DMS114 treated with DMSO at 0.1 percent for 48 hours (cell line): Measurements from ENCODE around the gene GRIA4.
"Not testable (repeated sequence)": the region's sequence is repeated elsewhere in the genome, so short reads cannot be mapped to it uniquely, and the experiment has no call there.

Experiments
- DNase-seq: peaks from one replicate; lab custom pipeline; 2025; ENCODE audit not compliant: unreplicated experiment; lab: John Stamatoyannopoulos, UW

GRIA4 gene

GRCh38 chr11:105856954-105857353, 247.1 kb downstream of the GRIA4 start:
- DNase-seq: no peak

DNA sequence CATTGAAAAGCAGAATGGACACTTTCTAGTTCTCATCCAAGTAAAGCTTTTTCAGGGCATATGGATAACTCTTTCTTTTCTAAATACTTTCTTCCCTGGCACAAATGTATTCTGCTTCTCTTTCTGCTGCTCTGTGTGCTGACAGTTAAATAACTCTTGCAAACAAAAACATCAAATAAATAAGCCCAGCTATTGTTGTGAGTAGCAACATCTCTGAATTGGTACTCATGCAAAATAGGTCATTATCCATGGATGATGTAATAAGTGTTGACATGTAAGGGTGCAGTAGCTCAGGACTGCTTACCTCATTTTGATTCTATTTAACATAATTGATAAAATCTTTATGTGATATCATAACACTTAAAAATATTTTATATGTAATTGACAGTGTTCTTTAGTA, 247.9 kb downstream of the GRIA4 start:
- no peak for DNase-seq

GRCh38 chr11:105858841-105859240, 249.0 kb downstream of the GRIA4 start:
- DNase-seq: no peak

- no peak for DNase-seq
Observed at GRCh38 chr11:105860105-105860504, 250.2 kb downstream of the GRIA4 start.

DNA sequence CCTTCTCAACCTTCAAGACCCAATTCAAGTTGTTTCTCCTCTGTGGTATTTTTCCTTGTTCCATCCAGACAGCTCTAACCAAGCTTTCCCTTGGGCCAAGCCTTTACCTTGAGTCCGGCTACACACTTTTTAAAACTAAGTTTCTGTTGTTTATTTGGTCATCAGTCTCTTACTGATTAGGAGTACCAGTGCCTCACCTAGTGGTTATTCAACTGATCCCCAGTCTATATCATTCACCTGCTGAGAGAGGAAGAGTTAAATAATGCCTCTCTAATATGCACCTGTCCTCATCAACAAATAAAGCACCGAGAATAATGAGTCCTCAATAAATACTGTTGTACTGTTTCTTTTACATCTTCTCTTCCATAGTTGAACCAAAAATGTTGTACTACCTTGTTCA, 251.4 kb downstream of the GRIA4 start:
- no peak for DNase-seq

DNA sequence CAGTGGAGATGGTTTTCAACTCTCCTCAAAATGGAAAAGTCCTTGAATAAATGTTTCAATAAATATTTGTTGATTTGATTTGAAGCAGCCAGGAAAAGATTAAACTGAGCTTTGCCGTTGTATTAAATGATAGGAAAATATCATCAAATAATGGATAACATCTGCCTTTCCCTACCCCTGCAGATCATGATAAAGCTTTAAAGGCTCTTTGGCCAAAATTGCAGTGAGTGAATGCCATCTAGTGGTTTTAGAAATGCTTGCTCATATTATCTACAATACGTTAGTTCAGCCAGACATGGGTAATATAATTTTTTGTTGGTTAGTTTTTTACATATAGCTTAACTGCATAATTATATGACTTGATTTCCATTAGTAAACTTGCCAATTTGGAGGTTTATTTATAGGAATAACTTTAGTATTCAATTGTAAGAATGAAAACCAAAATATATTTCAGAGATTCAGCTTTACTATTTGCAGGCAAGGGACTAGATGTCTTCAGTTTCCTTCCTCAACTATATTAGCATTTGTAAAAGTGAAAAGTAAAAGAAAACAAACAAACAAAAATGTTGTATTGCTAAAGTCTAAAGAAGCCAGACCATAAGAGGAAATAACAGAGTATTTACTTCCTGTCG, 253.0 kb downstream of the GRIA4 start:
- DNase-seq: peak; percentile 25

GRCh38 chr11:105863523-105863922, 253.7 kb downstream of the GRIA4 start:
- no peak for DNase-seq

- no peak for DNase-seq
Observed at GRCh38 chr11:105867742-105868141, 257.9 kb downstream of the GRIA4 start.

GRCh38 chr11:105868762-105869285, 259.0 kb downstream of the GRIA4 start:
- DNase-seq: no peak

DNA sequence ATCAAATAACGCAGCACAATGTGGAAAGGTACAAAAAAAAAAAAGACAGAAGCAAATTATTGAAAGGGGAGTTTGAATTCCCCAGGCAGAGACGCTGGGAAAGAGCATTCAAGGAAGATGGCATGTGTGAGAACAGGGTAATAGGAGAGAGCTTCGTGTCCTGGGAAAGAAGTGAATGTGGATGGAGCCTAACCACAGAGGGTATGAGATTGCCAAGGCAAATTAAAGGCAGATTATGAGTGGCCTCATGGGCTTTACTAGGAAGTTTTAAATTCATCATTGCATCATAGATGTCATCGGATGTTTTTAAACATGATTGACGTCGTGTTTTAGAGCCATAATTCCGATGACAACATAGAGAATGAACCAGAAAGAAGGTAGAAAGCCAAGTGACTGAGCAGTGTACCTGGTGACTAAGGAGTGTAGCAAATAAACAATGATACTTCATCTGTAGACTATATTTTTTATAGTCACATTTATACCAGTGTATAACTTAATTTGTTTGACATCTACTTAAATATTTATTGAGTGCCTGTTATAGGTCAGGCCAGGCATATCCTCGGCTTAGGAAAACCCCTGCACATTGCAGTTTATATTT, 260.7 kb downstream of the GRIA4 start:
- no peak for DNase-seq

DNA sequence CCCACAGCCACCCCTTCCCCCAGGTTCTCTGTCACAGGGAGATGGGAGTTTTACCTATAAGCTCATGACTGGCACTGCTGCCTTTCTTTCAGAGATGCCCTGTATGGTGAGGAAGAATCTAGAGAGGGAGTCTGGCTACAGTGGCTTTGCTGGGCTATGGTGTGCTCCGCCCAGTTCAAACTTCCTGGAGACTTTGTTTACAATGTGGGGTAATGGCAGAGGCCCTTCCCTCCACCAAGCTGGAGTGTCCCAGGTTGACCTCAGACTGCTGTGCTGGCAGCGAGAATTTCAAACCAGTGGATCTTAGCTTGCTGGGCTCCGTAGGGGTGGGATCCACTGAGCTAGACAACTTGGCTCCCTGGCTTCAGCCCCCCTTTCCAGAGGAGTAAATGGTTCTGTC, 268.6 kb downstream of the GRIA4 start:
- no peak for DNase-seq

DNA sequence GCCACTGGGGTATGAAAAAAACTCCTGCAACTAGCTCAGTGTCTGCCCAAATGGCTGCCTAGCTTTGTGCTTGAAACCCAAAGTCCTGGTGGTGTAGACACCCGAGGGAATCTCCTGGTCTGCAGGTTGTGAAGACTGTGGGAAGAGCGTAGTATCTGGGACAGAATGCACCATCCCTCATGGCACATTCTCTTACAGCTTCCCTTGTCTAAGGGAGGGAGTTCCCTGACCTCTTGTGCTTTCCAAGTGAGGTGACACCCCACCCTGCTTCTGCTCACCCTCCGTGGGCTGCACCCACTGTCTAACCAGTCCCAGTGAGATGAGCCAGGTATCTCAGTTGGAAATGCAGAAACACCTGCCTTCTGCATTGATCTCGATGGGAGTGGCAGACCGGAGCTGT, 269.1 kb downstream of the GRIA4 start:
- not testable (repeated sequence) for DNase-seq

DNA sequence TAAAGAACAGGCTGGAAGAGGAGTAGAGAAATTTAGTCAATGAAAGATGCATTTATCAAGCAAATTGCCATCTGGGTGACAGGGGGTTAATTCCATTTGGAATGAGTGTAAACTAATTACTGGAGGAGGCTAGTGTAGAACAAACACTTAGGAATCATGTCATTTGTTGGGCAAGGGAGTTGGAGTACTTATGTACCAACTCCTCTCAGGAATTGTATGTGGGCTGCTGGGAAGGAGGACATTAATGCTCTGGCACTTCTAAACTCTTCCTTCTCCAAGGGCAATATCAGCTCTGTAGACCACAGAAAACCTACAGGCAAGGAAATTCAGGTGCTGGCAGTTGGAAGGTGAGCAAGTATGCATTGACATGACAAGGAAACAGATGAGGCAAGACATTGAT, 271.2 kb downstream of the GRIA4 start:
- DNase-seq: no peak

DNA sequence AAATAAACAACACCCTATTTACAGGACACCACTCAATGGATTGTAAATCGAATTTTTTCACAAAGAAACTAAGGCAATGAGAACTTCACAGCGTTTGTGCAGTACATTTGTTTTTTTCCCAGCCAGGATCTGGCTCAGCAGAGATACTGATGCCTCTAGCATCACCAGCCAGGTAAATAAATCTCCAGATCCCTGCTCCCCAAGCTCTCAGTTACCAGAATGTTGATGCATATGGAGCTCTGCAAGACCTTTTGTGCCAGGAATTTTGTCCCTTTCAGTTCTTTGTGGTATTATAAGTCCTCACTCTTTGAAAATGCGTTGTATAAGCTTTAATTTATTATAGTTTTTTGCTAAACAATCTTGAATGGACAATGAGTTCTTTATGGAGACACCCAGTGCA, 274.6 kb downstream of the GRIA4 start:
- DNase-seq: no peak

- no peak for DNase-seq
Observed at GRCh38 chr11:105891685-105892084, 281.8 kb downstream of the GRIA4 start.

GRCh38 chr11:105897161-105897560, 287.3 kb downstream of the GRIA4 start:
- no peak for DNase-seq

GRCh38 chr11:105899772-105900171, 289.9 kb downstream of the GRIA4 start:
- no peak for DNase-seq

DNA sequence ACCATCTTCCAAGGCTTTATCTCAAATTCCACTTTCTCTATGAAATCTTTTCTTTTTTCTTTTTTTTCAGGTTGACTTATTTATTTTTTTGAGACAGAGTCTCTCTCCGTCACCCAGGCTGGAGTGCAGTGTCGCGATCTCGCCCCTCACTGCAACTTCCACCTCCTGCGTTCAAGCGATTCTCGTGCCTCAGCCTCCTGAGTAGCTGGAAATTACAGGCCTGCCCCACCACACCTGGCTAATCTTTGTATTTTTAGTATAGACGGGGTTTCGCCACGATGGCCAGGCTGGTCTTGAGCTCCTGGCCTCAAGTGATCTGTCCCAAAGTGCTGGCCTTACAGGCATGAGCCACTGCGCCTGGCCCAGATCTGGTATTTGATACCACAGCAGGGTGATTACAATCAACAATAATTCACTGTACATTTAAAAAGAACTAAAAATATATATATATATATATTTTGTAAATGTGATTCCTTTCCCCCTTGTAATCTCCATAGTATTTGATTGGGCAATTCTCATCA, 290.7 kb downstream of the GRIA4 start:
- no peak for DNase-seq

- DNase-seq: no peak
Observed at GRCh38 chr11:105903113-105903512, 293.2 kb downstream of the GRIA4 start.

- DNase-seq: no peak
Observed at GRCh38 chr11:105906517-105906916, 296.6 kb downstream of the GRIA4 start.

- no peak for DNase-seq
Observed at GRCh38 chr11:105907319-105907718, 297.4 kb downstream of the GRIA4 start.

DNA sequence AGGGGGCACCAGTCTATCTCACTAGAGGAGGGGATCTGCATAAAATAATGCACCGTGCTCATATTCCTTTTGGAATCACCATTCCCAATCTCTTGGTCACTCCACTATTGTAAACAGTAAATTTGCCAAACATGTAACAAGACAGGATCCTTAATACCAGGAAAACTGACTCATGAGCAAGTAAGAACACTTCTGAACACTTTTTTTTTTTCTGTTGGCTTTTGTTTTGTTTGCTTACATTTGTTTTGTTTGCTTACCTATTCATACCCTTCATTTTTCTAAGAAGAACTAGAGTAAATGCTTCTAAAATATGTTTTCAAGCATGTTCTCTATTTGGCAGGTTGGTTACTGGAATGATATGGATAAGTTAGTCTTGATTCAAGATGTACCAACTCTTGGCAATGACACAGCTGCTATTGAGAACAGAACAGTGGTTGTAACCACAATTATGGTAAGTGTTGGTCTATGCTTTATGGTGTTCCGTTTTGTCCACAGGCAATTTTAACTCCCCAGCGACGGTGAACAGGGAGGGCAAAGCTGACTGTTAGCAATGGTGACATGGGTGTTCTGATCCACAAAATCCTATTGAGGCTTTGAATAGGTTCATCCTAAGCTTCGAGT, 300.3 kb downstream of the GRIA4 start:
- DNase-seq: no peak
